Stimulated activated CD8-positive, alpha-beta memory T cell treated with anti-CD3 and anti-CD28 coated beads, Interleukin-7, amount 100 ng/mL, for 4 hours (primary cell): ENCODE measurements around the gene AEN.
A peak's percentile ranks its signal among the peaks of the same experiment; 100 is the strongest.

Experiments used
- DNase-seq, 2 donors: peaks; one replicate each; pipeline ENCODE4 v3.0.0-alpha.2; 2020; ENCODE audit warnings: low read depth in 2 of 2

Gene AEN

GRCh38 chr15:88613074-88613944 is 7.8 kb upstream of the AEN start:
- no peak for DNase-seq

- DNase-seq: no peak
Measured at GRCh38 chr15:88615303-88616107, 5.6 kb upstream of the AEN start.

- no peak for DNase-seq
Measured at GRCh38 chr15:88616240-88616639, 4.9 kb upstream of the AEN start.

DNA sequence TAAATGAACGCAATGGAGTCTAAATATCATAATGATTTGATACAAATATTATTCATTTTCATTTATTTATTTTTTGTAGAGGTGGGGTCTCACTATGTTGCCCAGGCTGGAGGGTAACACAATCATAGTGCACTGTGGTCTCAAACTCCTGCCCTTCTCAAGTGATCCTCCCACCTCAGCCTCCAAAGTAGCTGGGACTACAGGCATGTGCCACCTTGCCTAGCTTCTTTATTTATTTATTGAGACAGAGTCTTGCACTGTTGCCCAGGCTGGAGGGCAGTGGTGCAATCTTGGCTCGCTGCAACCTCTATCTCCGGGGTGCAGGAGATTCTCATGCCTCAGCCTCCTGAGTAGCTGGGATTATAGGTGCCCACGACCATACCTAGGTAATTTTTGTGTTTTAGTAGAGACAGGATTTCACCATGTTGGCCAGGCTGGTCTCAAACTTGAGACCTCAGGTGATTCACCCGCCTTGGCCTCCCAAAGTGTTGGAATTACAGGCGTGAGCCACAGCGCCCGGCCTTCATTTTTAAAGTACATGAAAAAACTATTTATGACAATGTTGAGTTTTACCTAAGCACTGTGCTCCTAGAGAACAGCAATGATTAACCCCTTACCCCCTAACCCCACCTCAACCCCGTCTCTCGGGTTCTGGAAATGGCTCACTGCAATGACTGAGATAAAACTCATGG is 4.0 kb upstream of the AEN start:
- no peak for DNase-seq

- no peak for DNase-seq
Measured at GRCh38 chr15:88617790-88618189, 3.4 kb upstream of the AEN start.

- no peak for DNase-seq
Measured at GRCh38 chr15:88618686-88619085, 2.5 kb upstream of the AEN start.

DNA sequence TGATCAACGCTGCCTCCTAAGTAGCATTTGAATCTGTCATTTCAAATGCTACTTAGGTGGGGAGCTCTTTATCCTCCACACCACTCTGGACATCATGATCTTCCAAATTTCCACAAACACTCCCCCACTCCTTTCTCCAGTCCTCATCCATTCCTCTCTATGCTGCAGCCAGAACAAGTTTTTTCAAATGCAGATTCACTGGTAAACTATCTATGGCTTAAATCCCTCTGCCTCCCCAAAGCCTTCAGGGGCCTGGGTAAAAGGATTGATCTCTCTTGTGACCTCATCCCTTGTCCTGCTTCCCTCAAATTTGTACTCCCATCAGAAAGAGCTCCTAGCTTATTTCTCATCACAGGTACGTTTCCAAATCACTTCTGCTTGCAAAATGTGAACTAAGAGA is 1.3 kb upstream of the AEN start:
- DNase-seq: no peak

GRCh38 chr15:88621789-88622604 is 857 bp downstream of the AEN start:
- DNase-seq: no peak

GRCh38 chr15:88622605-88622975 is 1.4 kb downstream of the AEN start:
- no peak for DNase-seq

DNA sequence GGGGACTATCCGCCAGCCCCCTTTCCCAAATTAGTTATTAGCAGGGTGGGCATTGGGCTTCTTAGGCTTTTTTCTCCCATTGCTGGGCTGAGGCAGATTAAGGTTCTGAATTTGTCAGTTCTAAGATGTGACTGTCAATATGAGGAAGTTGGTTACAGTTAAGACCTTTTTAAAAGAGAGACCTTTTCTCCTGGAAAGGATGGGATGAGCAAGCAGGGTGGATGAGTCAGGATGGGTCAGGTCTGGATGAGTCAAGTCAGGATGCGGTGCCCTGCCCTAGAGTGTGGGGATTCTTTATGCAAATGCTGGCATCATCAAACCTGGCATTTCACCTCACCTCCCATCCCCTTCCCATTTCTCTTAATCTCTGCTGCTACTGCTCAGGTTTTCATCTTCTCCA is 1.9 kb downstream of the AEN start:
- DNase-seq: no peak

DNA sequence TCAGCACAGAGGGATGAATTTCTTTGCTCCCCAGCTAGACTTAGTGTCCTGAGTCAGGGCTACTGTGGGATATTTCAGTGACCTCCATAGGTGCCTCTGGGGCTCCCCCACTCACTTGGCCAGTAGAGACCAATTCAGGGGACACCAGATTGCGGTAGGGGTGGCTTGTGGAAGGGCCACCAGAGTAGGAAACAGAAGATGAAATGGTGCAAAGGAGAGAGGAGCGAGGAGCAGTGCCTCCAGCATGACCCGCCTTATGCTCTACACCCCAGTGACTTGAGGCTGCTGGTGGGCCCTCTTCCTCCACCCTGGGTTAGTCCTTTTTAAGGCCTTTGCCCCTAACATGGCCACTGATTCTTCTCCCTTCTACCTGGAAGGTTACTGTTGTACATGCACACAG is 2.5 kb downstream of the AEN start:
- no peak for DNase-seq

DNA sequence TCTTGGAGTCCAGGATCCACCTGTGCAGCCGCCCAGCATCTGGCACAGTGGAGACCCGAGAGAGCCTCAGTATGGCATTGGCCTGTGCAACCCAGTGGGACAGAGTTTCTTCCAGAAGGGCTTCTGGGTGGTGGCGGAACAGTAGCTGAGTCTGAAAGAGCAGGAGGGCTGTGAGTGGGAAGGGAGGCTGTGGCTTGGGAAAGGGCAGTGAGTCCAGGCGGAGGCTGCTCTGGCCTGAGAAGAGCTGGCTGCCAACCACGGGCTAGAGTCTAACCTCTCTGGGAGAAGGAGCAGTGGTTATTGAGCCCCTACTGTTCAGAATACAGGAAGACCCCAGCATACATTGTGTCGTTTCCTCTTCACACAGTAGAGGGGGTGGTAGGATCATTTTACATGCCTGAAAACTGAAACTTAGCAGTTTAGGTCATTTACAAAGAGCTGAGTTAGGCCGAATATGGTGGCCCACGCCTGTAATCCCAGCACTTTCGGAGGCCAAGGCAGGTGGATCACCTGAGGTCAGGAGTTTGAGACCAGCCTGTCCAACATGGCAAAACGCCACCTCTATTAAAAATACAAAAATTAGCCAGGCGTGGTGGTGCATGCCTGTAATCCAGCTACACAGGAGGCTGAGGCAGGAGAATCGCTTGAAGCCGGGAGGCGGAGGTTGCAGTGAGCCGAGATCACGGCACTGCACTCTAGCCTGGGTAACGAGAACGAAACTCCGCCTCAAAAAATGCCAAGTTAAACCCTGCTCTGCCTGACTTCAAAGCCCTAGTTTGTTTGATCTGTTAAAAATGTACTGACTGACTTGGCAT is 3.2 kb downstream of the AEN start:
- DNase-seq: no peak

DNA sequence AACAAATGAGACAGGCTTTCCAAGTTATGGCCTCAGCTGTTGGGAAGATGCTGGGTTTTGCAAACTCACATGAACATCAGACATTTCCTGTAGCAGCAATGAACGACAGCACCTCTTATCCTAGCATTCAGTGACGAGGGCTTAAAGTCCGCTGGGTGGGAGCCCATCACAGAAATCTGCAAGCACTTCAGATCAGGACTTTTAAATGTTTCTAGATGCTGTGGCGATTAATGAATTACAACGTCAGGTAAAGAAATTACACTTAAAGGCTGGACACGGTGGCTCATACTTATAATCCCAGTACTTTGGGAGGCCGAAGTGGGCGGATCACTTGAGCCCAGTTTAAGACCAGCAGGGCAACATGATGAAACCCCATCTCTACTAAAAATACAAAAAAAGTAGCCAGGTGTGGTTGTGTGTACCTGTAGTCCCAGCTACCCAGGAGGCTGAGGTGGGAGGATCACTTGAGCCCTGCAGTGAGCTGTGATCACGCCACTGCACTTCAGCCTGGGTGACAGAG is 3.9 kb downstream of the AEN start:
- no peak for DNase-seq

GRCh38 chr15:88625943-88626741 is 5.0 kb downstream of the AEN start:
- no peak for DNase-seq

- peak; percentile 49 to 67 for DNase-seq
Measured at GRCh38 chr15:88627463-88627862, 6.3 kb downstream of the AEN start.

GRCh38 chr15:88628018-88628654 is 7.0 kb downstream of the AEN start:
- no peak for DNase-seq

GRCh38 chr15:88629071-88629470 is 7.9 kb downstream of the AEN start:
- DNase-seq: no peak

DNA sequence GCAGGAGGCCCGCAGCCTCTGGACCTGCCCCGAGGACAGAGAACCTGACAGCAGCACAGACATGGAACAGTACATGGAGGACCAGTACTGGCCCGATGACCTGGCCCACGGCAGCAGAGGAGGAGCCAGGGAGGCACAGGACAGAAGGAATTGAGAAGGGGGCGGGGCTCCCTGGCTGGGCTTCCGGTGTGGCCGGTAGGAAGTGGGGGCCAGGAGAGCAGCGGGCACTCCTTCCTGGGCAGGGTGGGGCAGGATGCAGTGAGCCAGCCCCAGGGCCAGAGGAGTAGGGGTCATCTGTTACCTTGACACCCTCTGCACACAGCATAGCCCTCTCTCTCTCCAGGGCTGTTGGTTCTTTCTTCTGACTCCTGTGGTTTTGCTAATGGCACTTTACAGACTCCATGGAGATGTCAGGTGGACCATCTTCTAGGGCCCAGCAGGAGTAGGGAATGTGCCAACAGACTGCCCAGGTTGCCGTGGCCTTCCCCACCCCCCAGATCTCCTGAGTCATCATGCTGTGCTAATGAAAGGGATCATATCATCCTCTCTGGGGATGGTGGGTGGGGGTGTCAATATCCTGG is 9.1 kb downstream of the AEN start:
- no peak for DNase-seq
